Measurements from ENCODE around the gene SYNM. TPM values are rescaled to one million over a fixed set of nuclear protein-coding genes. Genes with fewer than 3 reads are reported as not detected.

The SYNM gene
- total and polyA plus RNA-seq, 2 experiments from 2014 or later = 5.4 to 8.0 TPM

GRCh38 chr15:99142562-99142961 lies 37.7 kb downstream of the SYNM start:
- no peaks in the 10 kb centered on the region for H3K4me1 ChIP-seq (ENCODE audit: low read depth)
- H3K4me3 ChIP-seq = no peak overlapping the region
- H3K9me3 ChIP-seq (ENCODE audit: low read depth) = no peaks in the 10 kb centered on the region
- DNase-seq (ENCODE audit: low read depth in 1 of 2, low spot score in 1 of 2) = no peak
- no peak overlapping the region for H3K27ac ChIP-seq
- no peak for TF ChIP-seq CTCF (IDR thresholded peaks at IDR 0.05; ENCODE audit: low read depth, low read length)
- no peaks in the 10 kb centered on the region for H3K36me3 ChIP-seq
- H3K27me3 ChIP-seq = no peaks in the 10 kb centered on the region

GRCh38 chr15:99143242-99143641 lies 38.4 kb downstream of the SYNM start:
- no peak for DNase-seq (ENCODE audit: low read depth in 1 of 2, low spot score in 1 of 2)
- no peaks in the 10 kb centered on the region for H3K27me3 ChIP-seq
- H3K4me1 ChIP-seq (ENCODE audit: low read depth) = no peaks in the 10 kb centered on the region
- no peak overlapping the region for H3K27ac ChIP-seq
- no peak overlapping the region for H3K4me3 ChIP-seq
- no peak for TF ChIP-seq CTCF (IDR thresholded peaks at IDR 0.05; ENCODE audit: low read depth, low read length)
- H3K9me3 ChIP-seq (ENCODE audit: low read depth) = no peaks in the 10 kb centered on the region
- no peaks in the 10 kb centered on the region for H3K36me3 ChIP-seq

- TF ChIP-seq CTCF (IDR thresholded peaks at IDR 0.05; ENCODE audit: low read depth, low read length) = no peak
- Histone ChIP-seq H3K27me3 (no peaks in the 10 kb centered on the region), H3K36me3 (no peaks in the 10 kb centered on the region), H3K27ac (no peak overlapping the region), H3K4me3 (no peak overlapping the region), H3K4me1 (ENCODE audit: low read depth) (peaks cover 3% of the 10 kb centered on the region), H3K9me3 (ENCODE audit: low read depth) (no peaks in the 10 kb centered on the region)
- peak in 1 of 2 donors; percentile 76 for DNase-seq (ENCODE audit: low read depth in 1 of 2, low spot score in 1 of 2)
Observed at GRCh38 chr15:99143655-99144610, 39.1 kb downstream of the SYNM start.

- Histone ChIP-seq H3K4me1 (ENCODE audit: low read depth) (peaks cover 3% of the 10 kb centered on the region), H3K9me3 (ENCODE audit: low read depth) (no peaks in the 10 kb centered on the region), H3K27ac (no peak overlapping the region), H3K27me3 (no peaks in the 10 kb centered on the region), H3K36me3 (no peaks in the 10 kb centered on the region), H3K4me3 (no peak overlapping the region)
- no peak for DNase-seq (ENCODE audit: low read depth in 1 of 2, low spot score in 1 of 2)
- TF ChIP-seq CTCF (IDR thresholded peaks at IDR 0.05; ENCODE audit: low read depth, low read length) = no peak
Observed at GRCh38 chr15:99145005-99145404, 40.1 kb downstream of the SYNM start.

GRCh38 chr15:99145778-99146177 lies 40.9 kb downstream of the SYNM start:
- H3K4me3 ChIP-seq = no peak overlapping the region
- H3K36me3 ChIP-seq = no peaks in the 10 kb centered on the region
- no peak overlapping the region for H3K27ac ChIP-seq
- H3K27me3 ChIP-seq = no peaks in the 10 kb centered on the region
- no peak for DNase-seq (ENCODE audit: low read depth in 1 of 2, low spot score in 1 of 2)
- no peaks in the 10 kb centered on the region for H3K9me3 ChIP-seq (ENCODE audit: low read depth)
- H3K4me1 ChIP-seq (ENCODE audit: low read depth) = peaks cover 3% of the 10 kb centered on the region
- no peak for TF ChIP-seq CTCF (IDR thresholded peaks at IDR 0.05; ENCODE audit: low read depth, low read length)

Data from cardiac muscle cell (in vitro differentiated cells and primary cell).